Fibroblast of mammary gland (primary cell): ENCODE results near the gene HADH.

ENCODE experiments used
- DNase-seq: peaks from one replicate; pipeline ENCODE4 v3.0.0-alpha.2; 2010; ENCODE audit warnings: low read depth
- H3K4me3 ChIP-seq: 2 replicates; pipeline ENCODE4 v1.5.1; 2011; ENCODE audit warnings: low read depth, mild to moderate bottlenecking, low read length, moderate library complexity; ENCODE audit not compliant: control insufficient read depth
- TF ChIP-seq, protein P1 (sequence below): conservative IDR thresholded peaks from 2 replicates; pipeline ENCODE4 v1.5.1; 2011; ENCODE audit warnings: low read depth, low read length, inconsistent platforms; ENCODE audit not compliant: control insufficient read depth, insufficient read depth

Gene HADH

DNA sequence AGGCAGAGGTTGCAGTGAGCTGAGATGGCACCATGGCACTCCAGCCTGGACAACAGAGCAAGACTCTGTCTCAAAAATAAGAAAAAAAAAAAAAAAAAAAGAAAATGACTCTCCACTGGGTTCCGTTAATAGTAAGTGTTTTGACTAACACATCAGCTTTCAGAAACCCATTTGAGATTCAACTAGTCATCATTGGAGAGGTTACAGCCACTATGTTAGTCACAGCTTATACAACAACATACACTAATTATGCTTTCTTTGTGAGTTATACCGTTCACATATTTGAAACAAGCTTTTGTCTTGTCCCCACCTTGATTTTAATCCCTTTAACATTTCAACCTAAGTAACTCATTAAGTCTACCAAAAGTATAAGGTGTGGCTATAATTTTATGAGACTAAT, 48.2 kb downstream of the HADH start:
- TF ChIP-seq, protein P1, sequence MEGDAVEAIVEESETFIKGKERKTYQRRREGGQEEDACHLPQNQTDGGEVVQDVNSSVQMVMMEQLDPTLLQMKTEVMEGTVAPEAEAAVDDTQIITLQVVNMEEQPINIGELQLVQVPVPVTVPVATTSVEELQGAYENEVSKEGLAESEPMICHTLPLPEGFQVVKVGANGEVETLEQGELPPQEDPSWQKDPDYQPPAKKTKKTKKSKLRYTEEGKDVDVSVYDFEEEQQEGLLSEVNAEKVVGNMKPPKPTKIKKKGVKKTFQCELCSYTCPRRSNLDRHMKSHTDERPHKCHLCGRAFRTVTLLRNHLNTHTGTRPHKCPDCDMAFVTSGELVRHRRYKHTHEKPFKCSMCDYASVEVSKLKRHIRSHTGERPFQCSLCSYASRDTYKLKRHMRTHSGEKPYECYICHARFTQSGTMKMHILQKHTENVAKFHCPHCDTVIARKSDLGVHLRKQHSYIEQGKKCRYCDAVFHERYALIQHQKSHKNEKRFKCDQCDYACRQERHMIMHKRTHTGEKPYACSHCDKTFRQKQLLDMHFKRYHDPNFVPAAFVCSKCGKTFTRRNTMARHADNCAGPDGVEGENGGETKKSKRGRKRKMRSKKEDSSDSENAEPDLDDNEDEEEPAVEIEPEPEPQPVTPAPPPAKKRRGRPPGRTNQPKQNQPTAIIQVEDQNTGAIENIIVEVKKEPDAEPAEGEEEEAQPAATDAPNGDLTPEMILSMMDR: no peak
- no peak overlapping the region for H3K4me3 ChIP-seq
- no peak for DNase-seq

DNA sequence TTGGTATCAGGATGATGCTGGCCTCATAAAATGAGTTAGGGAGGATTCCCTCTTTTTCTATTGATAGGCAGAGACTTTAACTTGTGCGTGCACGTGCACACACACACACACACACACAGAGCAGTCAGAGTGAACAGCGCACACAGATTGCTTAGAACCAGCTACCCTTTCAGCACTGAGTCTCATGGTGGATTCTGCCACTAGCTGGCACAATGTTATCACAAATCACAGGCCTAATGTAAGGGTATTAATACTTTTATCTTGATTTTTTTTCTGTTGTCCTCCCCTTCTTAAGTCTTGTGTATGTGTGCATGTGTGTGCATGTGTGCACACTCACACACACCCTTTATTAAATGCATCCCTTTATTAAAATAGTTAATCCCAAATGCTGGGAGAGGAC, 53.2 kb downstream of the HADH start:
- TF ChIP-seq, protein P1: no peak
- no peak overlapping the region for H3K4me3 ChIP-seq
- no peak for DNase-seq

DNA sequence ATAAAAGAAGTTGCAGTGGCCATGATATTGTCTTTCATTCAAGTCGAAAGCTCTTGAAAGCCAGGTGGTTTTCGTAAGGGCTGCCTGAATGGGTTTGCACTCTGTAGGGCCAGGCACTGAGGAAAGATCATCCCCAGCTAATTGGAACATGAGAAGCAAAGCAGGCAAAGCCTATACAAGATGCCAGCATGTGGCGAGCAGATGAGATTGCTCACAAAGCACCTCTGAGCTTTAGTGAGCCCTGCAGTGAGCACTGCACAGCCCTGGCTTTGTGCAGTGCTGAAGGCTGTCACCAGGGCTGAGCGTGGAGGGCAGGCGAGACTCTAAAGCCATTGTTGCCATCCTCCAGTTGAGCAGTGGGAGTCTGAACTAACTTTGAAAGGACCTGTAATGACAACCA, 53.8 kb downstream of the HADH start:
- TF ChIP-seq, protein P1: no peak
- DNase-seq: peak; percentile 27
- H3K4me3 ChIP-seq: no peak overlapping the region

DNA sequence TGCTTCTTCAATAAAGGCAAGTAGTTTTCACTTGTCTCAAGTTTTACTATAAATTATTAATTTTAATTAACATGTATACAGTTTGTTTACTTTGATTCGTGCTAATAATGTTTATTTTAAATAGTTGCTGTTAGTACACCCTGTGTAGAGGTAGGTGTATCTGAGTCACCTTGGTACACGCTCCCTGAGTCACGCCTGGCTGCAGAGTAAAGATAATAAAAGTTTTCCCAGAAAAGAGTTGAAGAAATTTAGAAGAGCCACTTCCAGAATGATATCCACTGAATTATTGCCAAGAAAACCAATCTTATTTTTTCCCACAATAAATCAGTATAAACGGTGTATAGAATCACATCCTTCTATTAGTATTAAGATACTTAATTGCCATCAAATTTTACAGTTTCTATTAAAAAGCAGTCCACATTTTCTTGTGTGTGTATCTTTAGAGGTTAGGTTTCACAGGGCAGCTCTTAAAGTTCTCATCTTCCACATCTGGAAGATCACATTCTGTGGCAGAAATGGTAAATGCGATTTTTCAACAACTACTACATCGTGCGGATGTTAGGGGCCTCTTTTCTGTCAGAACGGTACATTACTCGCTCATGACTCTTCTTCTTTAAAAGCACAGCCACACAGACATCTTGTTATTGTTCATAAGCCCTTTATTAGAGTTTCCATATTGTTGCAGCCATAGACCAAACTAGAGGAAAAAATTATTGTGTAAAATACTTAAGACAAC, 55.4 kb downstream of the HADH start:
- TF ChIP-seq, protein P1: no peak
- DNase-seq: peak; percentile 43
- no peak overlapping the region for H3K4me3 ChIP-seq

DNA sequence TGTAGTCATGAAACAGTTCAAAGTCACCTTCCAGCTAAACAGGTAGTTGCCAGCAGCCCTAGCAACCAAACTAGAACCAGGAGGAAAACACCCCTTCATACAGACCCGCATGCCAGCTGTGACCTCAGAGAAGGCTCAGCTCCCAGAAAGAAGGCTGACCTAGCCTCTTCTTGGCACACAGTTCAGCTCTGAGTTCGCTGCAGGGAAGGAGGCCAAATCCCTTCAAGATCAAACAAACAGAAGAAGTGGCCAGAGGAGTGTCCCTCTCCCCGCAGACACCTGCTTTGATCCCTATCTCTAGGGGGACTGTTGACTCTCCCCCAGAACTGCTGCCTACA, 56.0 kb downstream of the HADH start:
- peak; percentile 70 for DNase-seq
- TF ChIP-seq, protein P1: no peak
- H3K4me3 ChIP-seq: no peak overlapping the region

DNA sequence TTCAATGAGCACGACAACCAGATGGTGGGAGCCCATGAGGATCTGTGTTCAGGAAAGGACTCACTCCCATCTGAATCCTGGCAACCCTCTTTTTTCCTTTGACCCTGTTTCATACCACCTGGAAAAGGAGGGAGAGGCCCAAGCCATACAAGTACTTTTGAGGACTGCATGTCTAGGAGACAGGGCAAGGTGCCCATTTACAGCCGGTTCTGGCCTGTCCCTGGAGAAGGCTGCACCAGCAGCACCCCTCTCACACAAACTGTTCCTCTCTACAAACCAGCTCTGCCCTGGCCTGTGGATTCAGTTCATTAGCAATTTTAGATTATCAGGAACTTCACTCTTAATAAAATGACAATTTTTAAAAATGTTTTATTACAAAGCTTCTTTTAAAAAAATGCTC, 57.5 kb downstream of the HADH start:
- TF ChIP-seq, protein P1: no peak
- no peak overlapping the region for H3K4me3 ChIP-seq
- DNase-seq: no peak

DNA sequence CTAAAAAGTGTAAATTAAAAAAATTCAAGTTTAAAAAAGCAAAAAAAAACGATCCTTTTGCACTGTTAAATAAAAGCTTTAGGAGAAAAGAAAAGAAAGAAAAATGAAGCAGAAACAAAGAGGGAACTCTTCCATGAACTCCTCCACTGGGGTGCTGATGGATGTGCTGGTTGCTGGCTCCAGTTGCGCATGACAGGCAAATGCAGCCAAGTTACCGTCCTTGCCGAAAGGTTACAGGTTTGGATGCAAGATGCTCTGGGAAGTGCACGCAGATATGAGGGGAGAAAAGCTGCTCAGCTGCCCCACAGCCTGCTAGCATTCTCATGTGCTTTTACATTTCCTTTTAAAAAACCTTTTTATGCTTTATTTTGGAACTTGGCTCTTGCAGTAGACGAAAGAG, 58.5 kb downstream of the HADH start:
- no peak for DNase-seq
- TF ChIP-seq, protein P1: no peak
- no peak overlapping the region for H3K4me3 ChIP-seq
